Activated CD8-positive, alpha-beta T cell treated with anti-CD3 and anti-CD28 coated beads, Interleukin-2, amount 10 ng/mL, durations not matched to agents 7 days and 5 days (primary cell): ENCODE measurements around the gene ARFIP1. TPM values are rescaled to one million over a fixed set of nuclear protein-coding genes. Genes with fewer than 3 reads are reported as not detected.

ENCODE experiments used
- ATAC-seq: fragments of 150-1000 bp; cut with Tn5 transposase; one replicate; pipeline ENCODE4 v1.10.0; 2021; ENCODE audit warnings: moderate library complexity
- CTCF ChIA-PET: fragments of 350-600 bp; sonication (Branson Sonifier 250); formaldehyde crosslinking; loops from one replicate; lab custom pipeline; 2021; ENCODE audit warnings: antibody characterized with exemption; lab: Charles Lee
- POLR2A ChIA-PET: fragments of 350-600 bp; sonication (Branson Sonifier 250); formaldehyde crosslinking; loops from one replicate; lab custom pipeline; 2021; ENCODE audit warnings: antibody characterized with exemption; lab: Charles Lee
- DNase-seq: peaks from one replicate; pipeline ENCODE4 v3.0.0-alpha.2; 2020
- H3K27ac Mint-ChIP-seq: one replicate; pipeline ENCODE4 v1.8.0; 2021; ENCODE audit warnings: mild to moderate bottlenecking, mixed read lengths
- H3K27me3 Mint-ChIP-seq: one replicate; pipeline ENCODE4 v1.8.0; 2021; ENCODE audit warnings: low read depth, mixed read lengths
- H3K36me3 Mint-ChIP-seq: one replicate; pipeline ENCODE4 v1.8.0; 2021; ENCODE audit warnings: low read depth, mixed read lengths
- H3K4me1 Mint-ChIP-seq: one replicate; pipeline ENCODE4 v1.8.0; 2021; ENCODE audit warnings: low read depth, mixed read lengths
- H3K4me3 Mint-ChIP-seq: one replicate; pipeline ENCODE4 v1.8.0; 2021; ENCODE audit warnings: mild to moderate bottlenecking, mixed read lengths
- H3K9me3 Mint-ChIP-seq: one replicate; pipeline ENCODE4 v1.8.0; 2022; ENCODE audit warnings: mixed read lengths; ENCODE audit not compliant: insufficient read depth
- total RNA-seq, 2 experiments: library from RNA; stranded (reverse); gene quantifications; one replicate each; pipeline ENCODE4 v1.2.3, GENCODE V29; 2021

Gene ARFIP1
- total RNA-seq, 2 experiments from 2014 or later: 20.3 to 20.5 TPM

DNA sequence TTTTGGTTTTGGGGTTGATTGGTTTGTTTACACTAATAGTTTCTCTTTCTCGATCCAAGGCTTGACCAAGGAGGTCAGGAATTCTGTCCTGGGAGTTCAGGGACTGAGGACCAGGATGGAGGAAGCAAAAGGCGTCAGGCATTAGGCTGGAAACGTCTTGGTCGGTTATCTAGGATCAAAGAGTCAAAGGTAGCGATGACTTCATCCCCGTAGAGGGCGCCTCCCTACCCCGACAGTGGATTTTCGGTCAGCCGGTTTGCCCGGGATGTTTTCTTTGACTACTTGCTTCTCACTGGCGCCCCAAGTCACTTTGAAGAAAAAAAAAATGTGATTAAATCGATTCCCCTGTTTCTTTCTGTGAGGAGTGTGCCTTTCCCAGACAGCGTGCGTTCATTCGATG lies 155.4 kb downstream of the ARFIP1 start:
- Mint-ChIP-seq H3K27me3 (peaks cover 59% of the 10 kb centered on the region), H3K4me3 (peak overlapping the region; percentile 57), H3K27ac (no peak overlapping the region), H3K36me3 (no peaks in the 10 kb centered on the region), H3K4me1 (peaks cover 17% of the 10 kb centered on the region), H3K9me3 (no peaks in the 10 kb centered on the region)
- DNase-seq: peak; percentile 37
- ChIA-PET CTCF (interaction anchor here (1.0 to 1.8 kb wide), 4 partner anchors 56 to 193 kb away, joined by 3 to 6 read pairs (median 4); partner anchors contain the start of genes ARFIP1 and TIGD4), POLR2A (interaction anchor here (0.7 kb wide), 1 partner anchor 394 kb away, joined by 4 read pairs; no protein-coding TSS in a partner anchor)
- no peak for ATAC-seq

DNA sequence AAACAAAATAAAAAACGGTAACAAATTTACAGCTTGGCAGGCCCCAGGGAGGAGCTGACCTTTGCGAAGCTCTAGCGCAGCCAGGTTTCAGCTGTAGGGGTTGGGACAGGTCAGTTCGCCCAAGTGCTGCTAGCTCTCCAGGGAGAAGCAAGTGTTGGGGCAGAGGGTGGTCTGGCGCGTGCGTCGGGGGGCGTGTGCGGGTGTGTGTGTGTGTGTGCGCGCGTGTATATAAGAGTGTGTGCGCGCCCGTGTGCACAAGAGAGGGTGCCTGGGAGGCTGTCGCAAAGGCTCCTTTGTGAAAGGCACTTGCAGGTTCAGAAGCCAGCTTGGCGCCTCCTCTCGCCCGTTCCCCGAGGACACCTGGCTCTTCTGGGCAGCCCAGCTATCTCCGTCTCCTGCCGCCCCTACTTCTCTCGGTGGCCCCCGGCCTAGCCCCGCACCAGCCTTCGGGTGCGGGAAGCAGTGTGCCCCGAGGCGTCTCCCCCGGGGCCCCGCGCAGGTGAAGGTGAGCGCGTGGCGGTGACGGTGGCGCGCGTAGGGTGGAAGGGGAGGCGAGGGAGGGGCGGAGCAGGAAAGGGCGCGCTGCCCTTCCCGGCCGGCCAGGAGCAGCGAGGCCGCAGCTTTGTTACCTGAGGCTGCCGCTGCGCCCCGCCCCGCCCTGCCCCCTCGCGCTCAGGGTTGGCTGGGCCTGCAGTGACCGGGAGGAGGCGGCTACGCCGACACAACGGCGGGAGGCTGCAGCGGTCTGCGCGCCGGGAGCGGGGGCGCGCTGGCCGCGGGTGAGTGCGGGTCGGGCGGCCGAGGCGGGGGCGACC lies 156.1 kb downstream of the ARFIP1 start, which contains the start of gene FHDC1:
FHDC1 (plus strand) TSS at position 693 of the 815 bp plus-strand sequence. CDS start 6,735 bp downstream, outside the sequence.
- Mint-ChIP-seq H3K4me3 (peak within 1 kb of the TSS; percentile 57), H3K9me3 (no peaks in the 10 kb centered on the region), H3K4me1 (peaks cover 15% of the 10 kb centered on the region), H3K27me3 (peaks cover 62% of the 10 kb centered on the region), H3K27ac (no peak within 1 kb of the TSS), H3K36me3 (no peaks in the 10 kb centered on the region)
- DNase-seq: peak; percentile 29
- CTCF ChIA-PET: interaction anchor here (1.0 to 1.8 kb wide), 4 partner anchors 55 to 192 kb away, joined by 3 to 6 read pairs (median 4); partner anchors contain the start of genes ARFIP1 and TIGD4
- peak; percentile 52 for ATAC-seq
- POLR2A ChIA-PET: interaction anchor here (0.7 to 1.4 kb wide), 2 partner anchors 8 to 393 kb away, joined by 3 to 4 read pairs; no protein-coding TSS in a partner anchor

DNA sequence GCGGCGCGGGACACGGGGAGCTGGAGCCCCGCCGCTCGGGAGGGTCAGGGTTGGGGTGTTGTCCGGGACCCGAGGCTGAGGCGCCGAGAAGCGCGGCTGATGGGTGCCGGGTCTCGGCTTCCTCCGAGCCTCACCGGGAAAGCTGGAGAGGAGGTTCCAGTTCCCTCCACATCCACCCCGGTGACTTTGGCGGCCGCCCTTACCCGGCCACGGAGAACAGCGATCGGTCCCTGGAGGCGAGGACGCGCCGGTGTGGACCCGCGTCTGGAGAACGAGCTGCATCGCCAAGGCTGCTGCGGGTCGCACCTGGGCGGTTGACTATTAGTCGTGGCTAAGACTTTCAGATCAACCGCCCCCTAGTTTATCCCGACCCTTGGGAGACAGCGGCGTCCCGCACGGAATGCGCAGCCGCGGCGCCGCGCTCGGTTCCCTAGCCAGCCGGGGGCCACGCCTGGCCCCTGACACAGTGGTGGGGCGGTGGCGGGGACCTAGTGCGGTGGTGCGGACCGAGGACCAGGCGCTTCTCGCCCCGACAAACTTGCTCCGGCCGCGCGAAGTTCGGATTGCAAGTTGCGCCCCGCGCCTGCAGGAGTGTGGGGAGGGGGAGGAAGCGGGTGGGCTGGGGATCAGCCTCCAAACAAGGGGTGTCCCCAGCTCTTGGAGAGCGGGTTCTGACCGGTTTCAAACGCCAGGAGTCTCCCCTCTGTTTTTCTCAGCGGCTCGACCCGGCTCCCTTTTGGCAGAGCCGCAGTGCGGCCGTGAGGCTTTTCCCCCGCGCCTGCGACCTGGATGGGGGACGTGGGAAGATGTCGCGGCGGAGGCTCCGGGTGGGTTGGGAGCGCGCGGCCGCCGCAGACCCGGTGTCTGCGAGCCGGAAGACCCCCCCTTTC lies 156.9 kb downstream of the ARFIP1 start:
- H3K4me1 Mint-ChIP-seq: peaks cover 15% of the 10 kb centered on the region
- no peaks in the 10 kb centered on the region for H3K36me3 Mint-ChIP-seq
- DNase-seq: peak; percentile 25
- ChIA-PET CTCF (interaction anchor here (1.8 kb wide), 1 partner anchor 149 kb away, joined by 6 read pairs; no protein-coding TSS in a partner anchor), POLR2A (interaction anchor here (1.4 kb wide), 1 partner anchor 8 kb away, joined by 3 read pairs; no protein-coding TSS in a partner anchor)
- H3K9me3 Mint-ChIP-seq: no peaks in the 10 kb centered on the region
- peaks cover 60% of the 10 kb centered on the region for H3K27me3 Mint-ChIP-seq
- ATAC-seq: peak; percentile 46
- peak overlapping the region; percentile 52 for H3K4me3 Mint-ChIP-seq
- H3K27ac Mint-ChIP-seq: no peak overlapping the region

DNA sequence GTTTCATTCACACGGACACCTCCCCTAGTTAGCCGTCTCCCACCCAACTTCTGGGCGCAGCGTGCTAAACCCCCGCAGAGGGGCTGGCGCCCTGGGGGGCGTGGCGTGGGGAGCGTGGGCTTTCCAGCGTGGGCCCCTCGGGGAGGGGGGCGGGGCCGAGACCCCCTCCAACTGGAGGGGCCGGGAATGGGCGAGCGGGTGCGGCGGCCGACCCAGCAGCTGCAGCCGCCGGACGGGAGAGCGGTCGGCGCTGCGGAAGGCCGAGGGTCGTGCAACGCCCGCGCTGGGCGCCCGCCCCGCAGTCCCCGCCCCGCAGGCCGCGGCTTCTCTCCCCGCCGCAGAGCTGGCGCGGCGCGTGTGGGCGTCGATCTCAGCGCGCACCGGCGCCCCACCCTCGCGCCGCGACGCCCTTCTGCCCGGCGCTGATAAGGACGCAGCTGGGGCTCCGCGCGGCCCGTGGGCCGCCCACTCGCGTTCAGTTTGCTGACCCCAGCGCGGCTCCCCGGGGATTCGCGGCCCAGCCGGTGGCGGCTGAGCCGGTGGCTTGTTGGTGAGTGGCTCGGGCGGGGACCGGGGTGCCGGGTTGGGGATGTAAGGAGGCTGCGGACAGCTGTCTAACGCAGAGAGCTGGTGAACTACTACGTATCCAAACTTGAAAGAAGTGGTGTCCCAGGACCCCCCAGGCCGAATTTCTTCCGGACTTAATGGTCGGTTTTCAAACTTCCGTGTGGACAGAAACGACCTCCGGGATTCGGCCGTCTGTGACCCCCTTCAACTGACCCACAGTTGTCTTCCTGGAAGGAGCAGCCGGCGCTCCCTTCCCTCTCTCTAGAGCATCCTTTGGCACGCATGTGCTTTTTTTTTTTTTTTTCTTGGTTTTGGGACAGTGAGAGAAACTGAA lies 157.8 kb downstream of the ARFIP1 start:
- Mint-ChIP-seq H3K27ac (no peak overlapping the region), H3K36me3 (no peaks in the 10 kb centered on the region), H3K4me3 (peak overlapping the region; percentile 74), H3K4me1 (peaks cover 15% of the 10 kb centered on the region), H3K9me3 (no peaks in the 10 kb centered on the region), H3K27me3 (peaks cover 67% of the 10 kb centered on the region)
- ChIA-PET POLR2A (no interaction called here), CTCF (interaction anchor here (0.6 kb wide), 1 partner anchor 25 kb away, joined by 3 read pairs; no protein-coding TSS in a partner anchor)
- peak; percentile 50 for ATAC-seq
- DNase-seq: peak; percentile 35

DNA sequence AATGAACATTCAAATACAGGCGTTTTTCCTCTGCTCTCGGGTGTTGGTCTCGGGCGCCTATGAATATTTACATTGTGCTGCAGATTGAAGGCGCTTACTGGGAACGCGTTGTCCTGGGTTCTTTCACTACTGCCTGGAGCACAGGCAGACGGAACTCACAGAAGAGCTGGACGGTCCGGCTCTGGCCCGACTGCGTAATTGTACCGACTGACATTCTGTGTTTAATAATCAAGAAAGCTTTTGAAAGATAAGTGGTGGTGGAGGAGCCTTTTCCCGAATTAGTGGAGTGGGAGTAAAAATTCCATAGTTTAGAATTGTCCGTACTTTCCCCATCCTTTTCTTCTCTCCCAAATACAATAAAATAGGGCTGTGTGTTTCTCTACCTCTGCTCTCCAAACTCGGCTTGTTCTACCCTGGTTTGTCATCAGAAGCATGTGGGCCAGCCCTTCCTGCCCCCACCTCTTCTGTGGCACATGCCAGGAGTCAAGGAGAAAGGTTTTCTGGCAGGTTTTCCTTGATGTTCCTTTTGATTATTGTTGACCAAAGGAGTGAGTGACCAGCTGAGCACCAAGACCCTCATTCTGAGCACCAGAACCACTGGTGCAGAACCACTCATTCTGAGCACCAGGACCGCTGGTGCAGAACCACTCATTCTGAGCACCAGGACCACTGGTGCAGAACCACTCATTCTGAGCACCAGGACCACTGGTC lies 158.6 kb downstream of the ARFIP1 start:
- ChIA-PET CTCF (interaction anchor here (0.7 kb wide), 1 partner anchor 584 kb away, joined by 3 read pairs; no protein-coding TSS in a partner anchor), POLR2A (no interaction called here)
- Mint-ChIP-seq H3K9me3 (no peaks in the 10 kb centered on the region), H3K27ac (no peak overlapping the region), H3K36me3 (no peaks in the 10 kb centered on the region), H3K27me3 (peaks cover 65% of the 10 kb centered on the region), H3K4me3 (peak overlapping the region; percentile 74), H3K4me1 (peaks cover 15% of the 10 kb centered on the region)
- ATAC-seq (no peak), DNase-seq (no peak)

DNA sequence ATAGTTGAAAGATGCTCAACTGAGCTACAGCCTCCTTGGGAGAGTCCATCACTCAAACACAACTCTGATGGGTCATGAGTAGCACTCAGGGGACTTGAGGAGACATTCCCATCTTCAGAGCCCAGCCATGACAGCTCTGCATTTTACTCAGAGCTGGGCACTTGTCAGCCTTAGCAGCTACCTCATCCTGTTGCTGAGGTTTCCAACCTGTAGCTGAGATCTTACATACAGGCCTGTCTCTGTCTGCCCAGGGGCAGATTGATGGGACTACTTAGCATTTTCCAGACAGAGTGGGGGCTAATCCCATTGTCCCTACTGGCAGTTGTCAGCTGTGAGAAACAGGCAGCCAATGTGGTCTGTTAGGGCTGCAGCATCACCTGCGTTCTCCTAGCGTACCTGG lies 159.9 kb downstream of the ARFIP1 start:
- Mint-ChIP-seq H3K36me3 (no peaks in the 10 kb centered on the region), H3K4me3 (no peak overlapping the region), H3K9me3 (no peaks in the 10 kb centered on the region), H3K4me1 (peaks cover 15% of the 10 kb centered on the region), H3K27me3 (peaks cover 56% of the 10 kb centered on the region), H3K27ac (no peak overlapping the region)
- ChIA-PET CTCF (no interaction called here), POLR2A (no interaction called here)
- DNase-seq (no peak), ATAC-seq (no peak)

DNA sequence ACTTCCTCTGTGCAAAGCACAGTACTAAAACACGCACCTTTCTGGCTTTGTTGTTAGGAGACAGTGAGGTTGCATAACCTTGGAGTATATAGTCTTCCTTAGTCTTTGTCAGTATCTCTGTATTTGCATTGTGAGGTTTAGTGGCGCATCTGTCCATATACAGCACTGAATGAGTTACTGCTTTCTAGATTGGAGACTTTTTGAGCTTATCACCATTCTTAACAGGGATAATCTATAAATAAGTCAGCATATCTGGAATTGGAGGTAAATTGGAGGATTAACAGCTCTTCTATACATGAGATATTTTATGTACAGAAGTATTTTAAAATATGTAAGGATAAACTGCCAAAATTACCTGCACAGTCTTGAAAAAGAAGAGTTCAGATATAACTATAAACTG lies 160.7 kb downstream of the ARFIP1 start:
- no peak overlapping the region for H3K27ac Mint-ChIP-seq
- no peak overlapping the region for H3K4me3 Mint-ChIP-seq
- ChIA-PET POLR2A (no interaction called here), CTCF (interaction anchor here (1.5 kb wide), 1 partner anchor 187 kb away, joined by 7 read pairs; no protein-coding TSS in a partner anchor)
- peaks cover 47% of the 10 kb centered on the region for H3K27me3 Mint-ChIP-seq
- no peaks in the 10 kb centered on the region for H3K9me3 Mint-ChIP-seq
- ATAC-seq (no peak), DNase-seq (no peak)
- no peaks in the 10 kb centered on the region for H3K36me3 Mint-ChIP-seq
- peaks cover 10% of the 10 kb centered on the region for H3K4me1 Mint-ChIP-seq

DNA sequence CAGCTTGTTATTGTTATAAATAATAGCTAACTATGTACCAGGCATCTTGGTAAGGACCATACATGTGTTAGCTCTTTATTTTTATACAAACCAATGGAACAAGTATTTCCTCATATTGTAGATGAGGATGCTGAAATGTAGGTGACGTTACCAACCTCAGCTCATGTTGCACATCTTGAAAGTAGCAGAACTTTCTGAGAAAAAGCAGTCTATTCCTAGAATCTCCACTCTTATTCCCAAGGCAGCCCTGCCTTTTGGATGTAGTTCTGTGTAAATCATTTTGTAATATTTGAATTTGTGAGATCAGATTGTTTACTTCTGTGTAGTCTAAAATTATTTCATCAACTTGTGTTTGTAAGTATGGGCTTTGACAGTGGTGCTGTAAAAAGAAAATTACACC lies 161.7 kb downstream of the ARFIP1 start:
- ATAC-seq: no peak
- POLR2A ChIA-PET: no interaction called here
- peaks cover 46% of the 10 kb centered on the region for H3K27me3 Mint-ChIP-seq
- no peaks in the 10 kb centered on the region for H3K36me3 Mint-ChIP-seq
- no peak overlapping the region for H3K27ac Mint-ChIP-seq
- no peak for DNase-seq
- H3K4me1 Mint-ChIP-seq: peaks cover 6% of the 10 kb centered on the region
- no peak overlapping the region for H3K4me3 Mint-ChIP-seq
- CTCF ChIA-PET: interaction anchor here (1.5 kb wide), 2 partner anchors 95 to 186 kb away, joined by 4 to 7 read pairs; no protein-coding TSS in a partner anchor
- H3K9me3 Mint-ChIP-seq: no peaks in the 10 kb centered on the region

DNA sequence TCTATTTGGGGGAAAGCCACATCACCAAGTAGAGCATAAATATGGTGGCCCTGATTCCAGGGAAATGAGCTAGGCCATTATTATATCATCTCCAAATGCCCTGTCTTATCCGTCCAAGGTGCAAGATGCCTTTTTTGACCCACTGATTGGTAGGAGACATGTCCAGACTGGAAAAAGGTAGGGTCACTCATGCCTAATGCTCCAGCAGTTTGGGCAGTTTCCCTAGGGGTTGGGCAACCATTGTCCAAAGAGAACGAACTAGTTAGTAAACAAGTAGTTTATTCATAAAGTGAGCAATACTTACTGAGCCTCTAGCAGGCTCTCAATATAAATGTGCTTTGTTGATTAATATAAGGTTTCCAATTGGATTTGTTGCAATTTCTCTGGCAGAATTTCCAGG lies 162.6 kb downstream of the ARFIP1 start:
- H3K36me3 Mint-ChIP-seq: no peaks in the 10 kb centered on the region
- DNase-seq: no peak
- H3K4me3 Mint-ChIP-seq: no peak overlapping the region
- ChIA-PET POLR2A (no interaction called here), CTCF (interaction anchor here (1.5 kb wide), 1 partner anchor 95 kb away, joined by 4 read pairs; no protein-coding TSS in a partner anchor)
- H3K27me3 Mint-ChIP-seq: peaks cover 46% of the 10 kb centered on the region
- no peak overlapping the region for H3K27ac Mint-ChIP-seq
- ATAC-seq: no peak
- H3K9me3 Mint-ChIP-seq: no peaks in the 10 kb centered on the region
- peaks cover 6% of the 10 kb centered on the region for H3K4me1 Mint-ChIP-seq

DNA sequence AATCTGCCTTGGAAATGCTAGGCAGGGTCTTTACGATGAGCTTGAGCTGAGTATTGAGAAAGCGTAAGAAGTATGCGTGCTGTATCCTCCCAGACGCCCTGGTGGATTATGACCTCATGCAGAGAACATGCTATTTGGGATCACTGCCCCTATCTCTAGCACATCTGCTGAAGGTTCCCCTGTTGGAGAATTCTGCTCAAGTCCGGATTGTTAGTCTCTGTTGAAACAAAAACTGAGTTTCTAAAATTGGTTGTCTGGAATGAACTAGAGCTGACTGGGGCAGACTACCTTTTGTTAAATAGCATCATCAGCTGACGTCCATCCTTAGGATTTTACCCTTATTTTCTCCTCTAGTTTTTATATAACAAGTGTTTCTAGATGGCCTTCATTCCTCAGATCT lies 163.9 kb downstream of the ARFIP1 start:
- Mint-ChIP-seq H3K9me3 (no peaks in the 10 kb centered on the region), H3K27me3 (peaks cover 42% of the 10 kb centered on the region), H3K4me3 (no peak overlapping the region), H3K4me1 (no peaks in the 10 kb centered on the region), H3K36me3 (no peaks in the 10 kb centered on the region), H3K27ac (no peak overlapping the region)
- ATAC-seq (no peak), DNase-seq (no peak)
- ChIA-PET CTCF (interaction anchor here (1.2 kb wide), 1 partner anchor 14 kb away, joined by 6 read pairs; no protein-coding TSS in a partner anchor), POLR2A (interaction anchor here (1.0 kb wide), 1 partner anchor 7 kb away, joined by 3 read pairs; the partner anchor contains the start of gene FHDC1)
